GM18526 (cell line): ENCODE results near the gene ADGRG1.

Experiments
- POLR2A ChIP-seq: IDR thresholded peaks from 3 replicates; pipeline ENCODE4 v1.6.1; 2011; ENCODE audit not compliant: insufficient read length; ENCODE audit errors: extremely low read depth

The ADGRG1 gene

GRCh38 chr16:57658878-57659674, 30.6 kb downstream of the ADGRG1 start:
- TF ChIP-seq POLR2A, result no peak

GRCh38 chr16:57660715-57661463, 32.5 kb downstream of the ADGRG1 start:
- TF ChIP-seq POLR2A, result no peak

GRCh38 chr16:57661510-57661909, 33.1 kb downstream of the ADGRG1 start:
- TF ChIP-seq POLR2A, result no peak

DNA sequence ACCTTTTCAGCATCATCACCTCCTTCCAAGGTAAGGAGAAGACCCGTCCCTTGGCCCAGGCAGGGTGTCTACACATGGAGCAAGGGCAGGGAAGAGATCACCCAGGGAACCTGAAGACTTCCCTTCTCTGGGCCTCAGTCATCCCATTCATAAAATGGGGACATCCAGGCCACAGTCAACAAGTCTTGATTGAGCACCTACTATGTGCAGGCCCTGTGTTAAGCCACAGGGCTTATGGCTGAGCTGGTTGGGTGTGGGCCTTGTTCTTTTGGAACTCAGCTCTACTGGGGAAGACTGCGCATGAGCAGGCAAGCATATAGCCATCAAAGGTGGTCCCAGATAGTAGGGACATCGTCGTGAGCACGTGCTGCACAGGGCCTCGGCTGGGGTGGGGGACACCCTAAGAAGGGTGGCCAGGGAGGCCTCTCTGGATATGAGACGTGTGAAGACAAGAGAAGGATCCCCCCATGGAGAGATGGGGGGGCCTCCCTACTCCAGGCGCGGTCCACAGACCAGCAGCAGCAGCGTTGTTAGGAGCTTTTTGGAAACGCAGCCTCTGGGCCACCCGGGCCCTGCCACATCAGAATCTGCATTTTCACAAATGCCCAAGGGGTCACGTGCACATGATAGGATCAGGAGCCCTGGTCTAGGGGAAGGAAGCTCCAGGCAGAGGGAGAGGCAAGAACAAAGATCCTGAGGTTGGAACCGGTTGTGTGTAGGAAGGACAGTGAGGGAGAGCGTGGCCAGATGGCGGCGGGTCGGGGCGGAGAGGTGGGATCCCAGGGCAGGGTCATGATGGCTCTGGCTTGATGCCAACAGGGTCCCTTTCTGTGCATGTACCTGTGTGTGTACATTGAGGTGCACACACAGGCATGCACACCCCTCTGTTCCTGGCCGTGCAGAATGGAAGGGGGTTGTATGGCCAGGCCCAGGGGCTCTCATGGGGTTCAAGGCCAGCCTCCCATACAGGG, 33.8 kb downstream of the ADGRG1 start:
- TF ChIP-seq POLR2A, result no peak

- no peak for TF ChIP-seq POLR2A
These were observed 35.0 kb downstream of the ADGRG1 start for GRCh38 chr16:57663436-57663835.

DNA sequence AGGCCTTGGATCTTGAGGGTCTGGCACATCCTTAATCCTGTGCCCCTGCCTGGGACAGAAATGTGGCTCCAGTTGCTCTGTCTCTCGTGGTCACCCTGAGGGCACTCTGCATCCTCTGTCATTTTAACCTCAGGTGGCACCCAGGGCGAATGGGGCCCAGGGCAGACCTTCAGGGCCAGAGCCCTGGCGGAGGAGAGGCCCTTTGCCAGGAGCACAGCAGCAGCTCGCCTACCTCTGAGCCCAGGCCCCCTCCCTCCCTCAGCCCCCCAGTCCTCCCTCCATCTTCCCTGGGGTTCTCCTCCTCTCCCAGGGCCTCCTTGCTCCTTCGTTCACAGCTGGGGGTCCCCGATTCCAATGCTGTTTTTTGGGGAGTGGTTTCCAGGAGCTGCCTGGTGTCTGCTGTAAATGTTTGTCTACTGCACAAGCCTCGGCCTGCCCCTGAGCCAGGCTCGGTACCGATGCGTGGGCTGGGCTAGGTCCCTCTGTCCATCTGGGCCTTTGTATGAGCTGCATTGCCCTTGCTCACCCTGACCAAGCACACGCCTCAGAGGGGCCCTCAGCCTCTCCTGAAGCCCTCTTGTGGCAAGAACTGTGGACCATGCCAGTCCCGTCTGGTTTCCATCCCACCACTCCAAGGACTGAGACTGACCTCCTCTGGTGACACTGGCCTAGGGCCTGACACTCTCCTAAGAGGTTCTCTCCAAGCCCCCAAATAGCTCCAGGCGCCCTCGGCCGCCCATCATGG, 35.7 kb downstream of the ADGRG1 start:
- TF ChIP-seq POLR2A, result no peak

DNA sequence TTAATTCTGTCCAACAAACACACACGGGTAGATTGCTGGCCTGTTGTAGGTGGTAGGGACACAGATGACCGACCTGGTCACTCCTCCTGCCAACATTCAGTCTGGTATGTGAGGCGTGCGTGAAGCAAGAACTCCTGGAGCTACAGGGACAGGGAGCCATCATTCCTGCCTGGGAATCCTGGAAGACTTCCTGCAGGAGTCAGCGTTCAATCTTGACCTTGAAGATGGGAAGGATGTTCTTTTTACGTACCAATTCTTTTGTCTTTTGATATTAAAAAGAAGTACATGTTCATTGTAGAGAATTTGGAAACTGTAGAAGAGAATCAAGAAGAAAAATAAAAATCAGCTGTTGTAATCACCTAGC, 36.2 kb downstream of the ADGRG1 start:
- TF ChIP-seq POLR2A, result no peak

DNA sequence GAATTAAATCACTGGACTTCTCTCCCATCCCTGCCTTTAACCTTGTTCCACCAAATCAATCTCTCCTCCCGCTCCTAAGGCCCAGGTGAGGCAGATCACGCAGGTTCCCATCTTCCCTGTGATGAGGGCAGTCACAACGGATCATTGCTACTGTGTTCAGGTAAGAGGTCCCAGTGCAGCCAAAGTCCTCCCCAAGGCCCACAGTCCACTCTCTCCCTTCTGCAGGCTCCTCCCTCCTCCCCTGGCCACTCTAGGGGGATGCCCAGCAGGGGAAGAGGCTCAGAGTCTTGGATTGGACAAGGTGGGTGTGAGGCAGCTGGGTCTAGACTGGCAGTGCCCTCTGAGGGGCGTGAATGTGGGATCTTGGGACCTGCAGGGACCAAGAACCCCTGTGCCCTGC, 37.1 kb downstream of the ADGRG1 start:
- TF ChIP-seq POLR2A, result no peak

DNA sequence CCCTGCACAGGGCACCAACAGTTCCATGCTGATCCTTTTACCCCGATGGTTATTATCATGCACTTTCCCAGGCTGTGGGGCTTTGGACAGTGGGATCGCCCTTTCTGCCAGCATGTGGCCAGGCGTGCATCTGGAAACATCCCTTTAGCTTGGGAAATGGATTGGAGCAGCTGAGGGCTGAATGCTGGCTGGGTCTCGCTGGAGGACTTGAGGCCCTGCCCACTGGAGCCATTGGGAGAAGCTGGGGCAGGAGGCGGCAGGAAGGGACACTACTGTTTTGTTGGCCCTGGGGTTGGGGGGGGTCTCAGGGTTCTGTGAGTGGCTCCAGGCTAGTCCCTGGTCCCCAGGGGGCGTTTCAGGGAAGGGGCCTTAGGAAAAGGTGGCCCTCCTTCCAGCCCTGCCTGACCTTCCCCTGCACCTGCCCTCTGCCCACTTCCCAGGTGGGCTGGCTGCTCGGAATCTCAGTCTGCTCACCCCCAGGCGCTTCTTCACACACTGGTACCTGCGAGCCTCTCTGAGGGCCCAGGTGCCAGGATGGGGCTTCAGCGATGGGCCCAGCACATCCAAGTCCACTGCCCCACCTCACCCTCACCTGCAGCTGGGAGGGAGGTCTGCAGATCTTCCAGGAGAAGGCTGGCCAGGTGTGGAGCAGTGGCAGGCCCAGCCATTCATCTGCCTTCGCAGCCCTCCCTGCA, 38.1 kb downstream of the ADGRG1 start:
- no peak for TF ChIP-seq POLR2A

DNA sequence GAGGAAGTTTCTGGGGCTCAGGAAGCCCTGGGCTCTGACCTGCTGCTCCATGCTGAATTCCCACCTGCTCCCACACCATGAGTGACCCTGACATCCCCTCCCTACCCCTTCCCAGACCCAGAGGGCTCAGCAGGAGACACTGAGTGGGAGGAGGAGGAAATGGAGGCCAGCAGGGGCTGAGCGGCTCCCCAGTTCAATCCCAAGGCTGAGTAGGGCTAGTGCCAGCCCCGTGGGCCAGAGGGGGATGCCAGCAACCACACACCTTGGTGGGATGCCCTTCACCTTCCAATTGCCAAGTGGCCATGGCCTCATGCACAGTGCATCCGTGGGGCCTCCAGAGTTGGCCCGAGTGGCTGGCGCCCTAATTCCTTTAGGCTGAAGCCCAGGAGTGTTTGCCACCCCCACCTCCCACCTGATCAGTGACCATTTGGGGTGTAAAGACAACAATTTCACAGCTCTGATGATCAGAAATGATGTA, 38.7 kb downstream of the ADGRG1 start:
- no peak for TF ChIP-seq POLR2A

DNA sequence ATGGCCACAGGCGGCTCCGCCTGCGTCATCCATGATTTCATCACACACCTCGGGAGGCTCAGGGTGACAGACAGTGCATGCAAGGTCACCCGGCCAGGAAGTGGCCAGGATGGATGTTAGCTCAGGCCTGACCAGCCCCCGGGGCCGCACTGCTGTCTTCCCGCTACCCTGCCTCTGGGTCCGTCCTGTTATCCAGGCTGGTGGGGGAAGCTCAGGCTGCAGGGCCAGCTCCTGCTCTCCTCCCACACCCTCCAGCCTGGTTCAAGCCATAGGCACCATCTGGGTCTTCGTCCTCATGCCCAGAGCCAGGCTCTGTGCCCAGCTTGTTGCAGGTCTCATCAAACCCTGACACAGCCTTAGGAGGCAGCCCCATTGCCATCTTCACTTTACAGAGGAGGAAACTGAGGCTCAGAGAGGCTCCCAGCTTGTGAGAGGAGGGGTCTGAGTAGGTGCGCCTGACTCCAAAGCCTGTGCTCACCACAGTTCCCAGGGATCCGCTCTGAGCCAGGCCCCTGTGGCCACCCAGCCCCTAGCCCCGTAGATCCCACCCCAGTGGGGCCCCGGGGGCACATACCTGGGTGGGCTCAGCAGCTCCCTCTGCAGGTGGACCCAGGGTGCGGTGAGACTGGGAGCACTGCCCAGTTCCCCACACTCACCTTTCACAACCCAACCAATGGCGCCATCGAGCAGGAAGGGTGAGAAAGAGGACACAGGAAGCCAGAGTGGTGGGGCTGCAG, 39.3 kb downstream of the ADGRG1 start:
- no peak for TF ChIP-seq POLR2A

DNA sequence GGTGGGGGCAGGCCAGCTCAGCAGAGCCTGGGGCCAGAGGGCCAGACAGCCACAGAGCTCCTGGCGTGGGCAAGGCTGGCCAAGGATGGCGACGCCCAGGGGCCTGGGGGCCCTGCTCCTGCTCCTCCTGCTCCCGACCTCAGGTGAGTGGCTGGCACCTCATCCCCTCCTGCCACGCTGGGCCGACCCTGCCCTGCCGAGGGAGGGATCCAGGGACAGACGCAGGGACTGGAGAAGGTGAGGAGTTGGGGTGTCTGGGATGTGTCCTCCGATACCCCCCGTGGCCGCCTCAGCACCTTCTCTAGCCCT, 39.8 kb downstream of the ADGRG1 start, which contains the start of gene ADGRG3:
ADGRG3 (plus strand) TSS at position 44 of the 309 bp plus-strand sequence; CDS start at position 86, 42 bp downstream.
- no peak for TF ChIP-seq POLR2A
